A549 treated with AZD9567 at 1 μM for 4 hours (cell line): ENCODE data around the gene ATP6V0D1. TPM values are rescaled to one million over a fixed set of nuclear protein-coding genes. Genes with fewer than 3 reads are reported as not detected.

Experiments
- total RNA-seq: library from RNA; stranded (reverse); fragments of 200-300 nt; extraction: Qiagen RNA extraction; gene quantifications from 5 replicates; pipeline ENCODE4 v1.2.3, GENCODE V29; 2022; ENCODE audit not compliant: insufficient read depth

Gene ATP6V0D1
- total RNA-seq = 94.7 to 122 TPM (median 111 TPM) in 5 replicates

GRCh38 chr16:67480833-67481560, at the start of gene ATP6V0D1:
ATP6V0D1 (minus strand) TSS chr16:67481157; CDS start chr16:67481086, 71 bp downstream.

GRCh38 chr16:67528222-67528869, 47.4 kb upstream of the ATP6V0D1 start, which contains the start of gene RIPOR1:
RIPOR1 (plus strand) TSS chr16:67528829; CDS start chr16:67538447, 9,618 bp downstream.

GRCh38 chr16:67483150-67483549, 2.2 kb upstream of the ATP6V0D1 start, which contains the start of gene AGRP:
AGRP (minus strand) TSS chr16:67483547; CDS start chr16:67483398, 149 bp downstream.

GRCh38 chr16:67430977-67431774, 49.8 kb downstream of the ATP6V0D1 start, which contains the start of gene HSD11B2:
HSD11B2 (plus strand) TSS chr16:67431121; CDS start chr16:67431249, 128 bp downstream.

GRCh38 chr16:67415872-67416793, 64.8 kb downstream of the ATP6V0D1 start, which contains the start of gene ZDHHC1:
ZDHHC1 (minus strand) TSS chr16:67416477; CDS start chr16:67407775, 8,702 bp downstream.

GRCh38 chr16:67393111-67393787, 87.7 kb downstream of the ATP6V0D1 start, which contains the start of gene TPPP3:
TPPP3 (minus strand) TSS chr16:67393498; CDS start chr16:67391111, 2,387 bp downstream.

Other genes starting within 250 kb of the ATP6V0D1 start
- gene FHOD1, start 233.7 kb downstream of the ATP6V0D1 start, total RNA-seq = 31.6 to 55.6 TPM (median 50.4 TPM) in 5 replicates
- 0.41 to 2.0 TPM (median 1.5 TPM) in 5 replicates for gene SLC9A5, start 232.2 kb downstream of the ATP6V0D1 start, total RNA-seq
- 10.3 to 13.6 TPM (median 13.0 TPM) in 5 replicates for gene PLEKHG4, start 201.6 kb downstream of the ATP6V0D1 start, total RNA-seq
- 0.11 to 0.85 TPM (median 0.27 TPM) in 4 of 5 replicates, not detected in the other for gene KCTD19, start 154.4 kb downstream of the ATP6V0D1 start, total RNA-seq
- 0.13 to 0.29 TPM (median 0.15 TPM) in 3 of 5 replicates, not detected in the others for gene LRRC36, start 154.3 kb downstream of the ATP6V0D1 start, total RNA-seq
- 2.1 to 13.9 TPM (median 13.1 TPM) in 5 replicates for gene TPPP3, start 87.7 kb downstream of the ATP6V0D1 start, total RNA-seq
- gene ZDHHC1, start 64.7 kb downstream of the ATP6V0D1 start, total RNA-seq = 3.8 to 7.5 TPM (median 7.0 TPM) in 5 replicates
- gene HSD11B2, start 50.0 kb downstream of the ATP6V0D1 start, total RNA-seq = 1.6 to 2.2 TPM (median 1.8 TPM) in 5 replicates
- gene AGRP, start 2.4 kb upstream of the ATP6V0D1 start, total RNA-seq = not detected in 5 replicates
- gene RIPOR1, start 47.7 kb upstream of the ATP6V0D1 start, total RNA-seq = 36.7 to 43.5 TPM (median 40.1 TPM) in 5 replicates
- 32.8 to 40.3 TPM (median 34.0 TPM) in 5 replicates for gene CTCF, start 81.4 kb upstream of the ATP6V0D1 start, total RNA-seq
- gene CARMIL2, start 164.0 kb upstream of the ATP6V0D1 start, total RNA-seq = 0.62 to 2.4 TPM (median 2.1 TPM) in 5 replicates
- 34.7 to 38.7 TPM (median 36.6 TPM) in 5 replicates for gene ACD, start 179.1 kb upstream of the ATP6V0D1 start, total RNA-seq
- 1.8 to 2.2 TPM (median 2.1 TPM) in 4 of 5 replicates, not detected in the other for gene PARD6A, start 179.8 kb upstream of the ATP6V0D1 start, total RNA-seq
- gene ENKD1, start 185.6 kb upstream of the ATP6V0D1 start, total RNA-seq = 3.3 to 12.0 TPM (median 10.3 TPM) in 5 replicates
- 0.10 to 0.20 TPM in 2 of 5 replicates, not detected in the others for gene C16orf86, start 185.7 kb upstream of the ATP6V0D1 start, total RNA-seq
- gene GFOD2, start 238.2 kb upstream of the ATP6V0D1 start, total RNA-seq = 8.9 to 18.3 TPM (median 17.8 TPM) in 5 replicates